ENCODE results near the gene MAZ.
"Not testable (repeated sequence)": the region's sequence is repeated elsewhere in the genome, so short reads cannot be mapped to it uniquely, and the experiment has no call there.

The MAZ gene

GRCh38 chr16:29784901-29785500 lies 21.3 kb upstream of the MAZ start:
- DNase-seq = no peak

- DNase-seq = not testable (repeated sequence)
Measured at GRCh38 chr16:29787155-29787554, 19.2 kb upstream of the MAZ start.

- DNase-seq = no peak
Measured at GRCh38 chr16:29789775-29790182, 16.6 kb upstream of the MAZ start.

GRCh38 chr16:29790183-29790948 lies 16.0 kb upstream of the MAZ start, which contains the start of gene KIF22:
TSS of gene KIF22 (plus strand) at chr16:29790751. CDS start at chr16:29790760, 9 bp downstream.
- peak; percentile 98 for DNase-seq

- DNase-seq = no peak
Measured at GRCh38 chr16:29790949-29791844, 15.1 kb upstream of the MAZ start.

- DNase-seq = no peak
Measured at GRCh38 chr16:29791845-29792807, 14.2 kb upstream of the MAZ start.

- DNase-seq = not testable (repeated sequence)
Measured at GRCh38 chr16:29793153-29793552, 13.2 kb upstream of the MAZ start.

GRCh38 chr16:29794231-29794710 lies 12.1 kb upstream of the MAZ start:
- no peak for DNase-seq

GRCh38 chr16:29802416-29802935 lies 3.9 kb upstream of the MAZ start:
- DNase-seq = no peak

- no peak for DNase-seq
Measured at GRCh38 chr16:29804020-29804419, 2.3 kb upstream of the MAZ start.

- peak; percentile 33 for DNase-seq
Measured at GRCh38 chr16:29804455-29805231, 1.7 kb upstream of the MAZ start.

GRCh38 chr16:29805232-29806098 lies 864 bp upstream of the MAZ start:
- peak; percentile 99 for DNase-seq

- DNase-seq = peak; percentile 56
Measured at GRCh38 chr16:29806641-29807425, 504 bp downstream of the MAZ start.

- peak; percentile 59 for DNase-seq
Measured at GRCh38 chr16:29807426-29808218, 1.3 kb downstream of the MAZ start.

GRCh38 chr16:29808219-29808900 lies 2.0 kb downstream of the MAZ start:
- DNase-seq = no peak

GRCh38 chr16:29809031-29809747 lies 2.9 kb downstream of the MAZ start:
- no peak for DNase-seq
